GM21737 (cell line): ENCODE data around the gene FBXW4.

ENCODE experiments used
- ATAC-seq: cut with Tn5 transposase; IDR thresholded peaks from one replicate; pipeline ENCODE4 v1.9.1; 2021; ENCODE audit warnings: mild to moderate bottlenecking, moderate library complexity; ENCODE audit not compliant: unreplicated experiment

Gene FBXW4

DNA sequence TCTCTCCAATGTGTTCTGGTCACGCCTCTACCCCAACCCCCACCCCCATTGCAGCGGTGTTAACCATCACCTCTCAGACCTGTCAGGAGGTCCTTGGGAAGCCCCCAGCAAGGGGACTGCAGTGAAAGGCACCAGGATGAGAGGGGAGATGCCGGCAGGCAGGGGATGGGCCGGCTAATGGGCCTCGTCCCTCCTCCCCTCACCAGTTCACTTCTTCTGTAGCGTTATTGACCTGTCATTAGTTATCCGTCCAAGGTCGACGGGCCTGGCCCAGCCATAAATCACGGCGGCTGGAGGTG is 125.7 kb downstream of the FBXW4 start:
- no peak for ATAC-seq

DNA sequence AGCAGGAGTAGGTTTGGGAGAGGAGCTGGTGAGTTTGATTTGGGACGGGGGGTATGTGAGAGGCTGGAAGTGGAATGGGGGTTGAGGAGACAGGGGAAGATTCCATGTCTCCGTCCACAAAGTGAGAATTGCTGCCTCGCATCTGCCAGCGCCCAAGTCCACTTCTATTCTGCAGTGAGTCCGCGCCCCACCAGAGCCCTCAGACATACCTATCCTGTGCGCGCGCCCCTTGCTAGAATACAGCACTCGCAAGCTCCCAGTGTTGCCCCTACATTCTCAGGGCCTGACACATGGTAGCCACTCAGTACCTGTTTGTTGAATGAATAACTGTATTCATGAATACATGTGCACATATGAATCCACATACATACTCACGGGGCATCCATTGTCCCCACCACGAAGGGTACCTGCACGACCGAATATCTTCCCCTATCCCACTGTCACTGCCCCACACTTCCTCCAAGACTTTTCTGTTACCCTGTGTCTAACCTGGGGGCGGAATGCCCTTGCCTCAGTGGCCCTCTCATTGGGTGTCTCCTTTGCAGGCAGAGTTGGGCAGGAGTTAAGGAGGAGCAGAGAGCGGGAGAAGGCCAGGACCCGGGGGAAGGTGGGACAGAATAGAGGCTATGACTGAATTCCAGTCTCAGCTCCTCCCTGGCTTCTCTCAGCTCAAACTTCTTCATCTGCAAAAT is 126.8 kb downstream of the FBXW4 start:
- ATAC-seq: no peak

DNA sequence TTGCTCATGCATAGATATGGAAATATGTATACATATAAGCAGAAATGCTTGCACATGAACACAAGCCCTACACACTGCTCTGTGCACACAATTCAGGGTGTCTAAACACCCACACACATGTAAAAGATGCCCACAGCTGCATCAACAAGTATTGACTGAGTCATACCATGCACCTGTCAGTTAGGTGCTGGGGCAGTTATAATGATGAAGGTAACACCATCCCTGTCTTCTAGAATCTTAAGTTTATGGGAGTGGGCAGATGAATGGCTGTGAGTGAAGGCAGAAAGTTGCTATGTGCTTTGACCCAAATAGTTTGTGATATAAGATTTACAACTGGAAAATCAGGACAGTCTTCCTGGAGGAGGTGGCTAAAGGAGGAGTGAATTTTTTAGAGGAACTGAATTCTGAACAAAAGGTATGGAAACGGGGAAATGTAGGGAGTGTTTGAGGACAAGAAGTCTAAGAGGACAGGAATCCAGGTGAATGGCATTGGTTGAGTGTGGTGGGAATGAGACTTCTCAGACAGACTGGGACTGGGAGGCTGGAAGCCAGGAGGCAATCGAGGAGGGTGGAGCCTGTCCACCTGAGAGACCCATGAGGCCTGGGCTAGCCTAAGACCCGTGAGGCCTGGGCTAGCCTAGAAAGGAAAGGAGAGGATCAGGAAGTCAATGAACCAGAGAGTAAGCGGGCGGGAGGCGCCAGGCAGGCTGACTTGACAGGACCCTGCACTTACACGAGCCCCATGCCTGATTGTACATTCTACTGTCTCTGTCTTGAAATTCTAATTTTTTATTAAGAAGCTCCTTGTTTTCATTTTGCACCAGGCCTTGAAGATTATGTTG is 127.6 kb downstream of the FBXW4 start:
- ATAC-seq: no peak

DNA sequence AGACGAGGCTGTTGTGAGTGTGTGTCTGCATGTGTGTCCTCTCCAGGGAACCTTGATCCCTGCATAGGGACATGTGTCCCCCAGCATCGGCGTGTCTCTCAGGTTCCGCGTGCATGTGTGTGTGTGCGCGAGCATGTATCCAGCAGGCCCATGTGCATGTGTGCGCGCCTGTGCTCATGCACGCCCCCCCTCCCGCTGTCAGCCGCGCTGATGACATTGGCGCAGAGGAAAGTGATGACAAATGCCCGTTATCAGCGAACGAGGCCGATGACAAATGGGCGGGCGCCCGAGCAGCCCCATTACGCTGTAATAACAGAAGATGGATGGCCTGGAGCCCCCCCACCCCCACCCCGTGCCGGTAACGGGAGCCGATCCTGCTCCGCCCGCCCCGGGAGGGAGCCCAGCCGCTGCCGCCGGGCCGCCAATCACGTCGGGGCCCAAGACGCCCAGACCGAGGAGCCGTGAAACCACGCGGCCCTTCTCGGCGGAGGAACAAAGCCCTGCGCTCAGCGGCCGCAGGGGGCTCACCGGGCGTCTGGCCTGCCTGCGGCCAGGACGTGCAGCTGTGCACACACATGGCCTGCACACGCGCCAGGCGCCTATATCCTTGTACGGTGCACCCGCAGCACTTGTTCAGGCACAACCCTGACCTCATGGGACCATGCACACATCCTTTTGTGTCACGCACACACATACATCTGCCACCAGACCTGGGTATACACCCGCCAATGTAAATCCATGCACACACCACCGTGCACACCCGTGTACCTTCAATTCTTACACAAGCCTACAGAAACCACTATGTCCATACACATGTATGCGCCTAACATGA is 128.4 kb downstream of the FBXW4 start:
- ATAC-seq: no peak

- ATAC-seq: no peak
Measured at GRCh38 chr10:101565936-101566332, 129.0 kb downstream of the FBXW4 start.

DNA sequence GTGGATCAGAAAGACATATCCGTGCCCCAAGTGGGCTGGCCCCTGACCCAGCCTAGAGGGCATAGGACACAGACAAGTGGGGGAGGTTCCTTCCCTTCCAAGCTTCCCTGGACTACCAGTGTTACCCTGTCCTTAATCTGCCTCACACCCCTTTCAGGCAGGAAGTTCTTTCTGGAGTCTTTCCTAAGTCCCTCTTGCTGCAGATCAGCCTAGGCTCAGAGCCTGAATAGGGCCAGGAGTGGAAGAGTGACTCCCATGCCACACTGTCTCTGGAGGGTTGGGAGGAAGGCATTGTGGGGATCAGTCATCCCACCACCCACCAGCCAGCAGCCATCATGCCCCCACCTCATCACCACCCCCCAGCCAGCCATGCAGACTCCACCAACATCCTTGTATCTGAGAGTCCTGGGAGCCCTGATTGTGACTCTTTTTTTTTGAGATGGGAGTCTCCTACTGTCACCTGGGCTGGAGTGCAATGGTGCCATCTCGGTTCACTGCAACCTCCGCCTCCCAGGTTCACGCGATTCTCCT is 129.5 kb downstream of the FBXW4 start:
- ATAC-seq: no peak

DNA sequence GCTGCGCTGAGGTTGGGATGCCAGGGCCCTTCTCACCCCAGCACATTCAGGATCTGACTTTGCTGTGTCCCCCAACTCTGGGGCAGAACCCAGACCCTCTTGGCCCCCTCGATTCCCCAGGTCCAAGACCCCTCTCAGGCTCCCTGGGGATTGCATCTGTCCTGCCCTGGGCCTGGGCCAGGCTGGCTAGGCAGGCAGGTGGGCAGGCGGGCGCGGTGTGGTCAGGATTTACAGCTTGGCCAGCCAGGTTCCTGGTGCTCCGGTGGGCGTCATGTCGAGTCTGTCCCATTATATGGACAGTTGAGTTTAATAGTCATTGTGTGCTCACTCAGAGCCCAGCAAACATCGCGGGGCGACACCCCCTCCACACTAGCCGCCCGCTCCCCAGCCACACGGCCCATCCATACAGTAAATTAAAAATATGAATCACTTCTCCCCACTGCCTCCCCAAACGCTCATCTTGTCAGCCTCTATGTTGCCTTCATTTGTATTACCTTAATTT is 130.4 kb downstream of the FBXW4 start:
- ATAC-seq: no peak

DNA sequence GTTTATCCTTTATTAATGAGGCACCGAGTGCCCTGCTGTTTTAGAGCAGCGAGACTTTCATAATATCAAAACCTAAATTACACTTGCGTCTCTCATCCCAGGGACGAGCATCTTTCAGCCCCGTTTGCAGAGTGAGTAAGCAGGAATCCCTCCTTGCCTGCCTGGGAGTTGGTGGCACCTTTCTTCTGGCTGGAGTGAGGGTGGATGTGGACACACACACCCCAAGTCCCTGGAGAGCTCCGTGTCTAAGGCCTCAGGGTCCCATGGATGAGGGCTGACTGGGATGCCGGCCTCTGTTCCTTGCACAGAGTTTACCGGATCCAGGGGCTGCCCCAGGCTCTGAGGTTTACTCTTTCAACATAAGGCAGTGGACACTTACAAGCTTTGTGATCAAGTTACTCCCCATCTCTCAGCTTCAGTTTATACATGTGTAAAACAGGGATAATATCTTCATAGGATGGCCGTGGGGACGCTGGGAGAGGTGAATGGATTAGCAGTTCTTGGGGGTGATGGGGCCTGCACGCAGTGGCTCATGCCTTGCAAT is 131.4 kb downstream of the FBXW4 start:
- ATAC-seq: no peak

GRCh38 chr10:101563007-101563406 is 132.0 kb downstream of the FBXW4 start:
- no peak for ATAC-seq

GRCh38 chr10:101562231-101562630 is 132.7 kb downstream of the FBXW4 start:
- no peak for ATAC-seq

GRCh38 chr10:101561068-101561915 is 133.7 kb downstream of the FBXW4 start:
- no peak for ATAC-seq
